Stimulated activated CD8-positive, alpha-beta memory T cell treated with anti-CD3 and anti-CD28 coated beads, Interleukin-4, amount 100 ng/mL, for 24 hours (primary cell): ENCODE data around the gene ZBTB7A.
A peak's percentile ranks its signal among the peaks of the same experiment; 100 is the strongest.
"Not testable (repeated sequence)": the region's sequence is repeated elsewhere in the genome, so short reads cannot be mapped to it uniquely, and the experiment has no call there.

Experiments
- DNase-seq: peaks from one replicate; pipeline ENCODE4 v3.0.0-alpha.2; 2020; ENCODE audit warnings: low read depth

Gene ZBTB7A

DNA sequence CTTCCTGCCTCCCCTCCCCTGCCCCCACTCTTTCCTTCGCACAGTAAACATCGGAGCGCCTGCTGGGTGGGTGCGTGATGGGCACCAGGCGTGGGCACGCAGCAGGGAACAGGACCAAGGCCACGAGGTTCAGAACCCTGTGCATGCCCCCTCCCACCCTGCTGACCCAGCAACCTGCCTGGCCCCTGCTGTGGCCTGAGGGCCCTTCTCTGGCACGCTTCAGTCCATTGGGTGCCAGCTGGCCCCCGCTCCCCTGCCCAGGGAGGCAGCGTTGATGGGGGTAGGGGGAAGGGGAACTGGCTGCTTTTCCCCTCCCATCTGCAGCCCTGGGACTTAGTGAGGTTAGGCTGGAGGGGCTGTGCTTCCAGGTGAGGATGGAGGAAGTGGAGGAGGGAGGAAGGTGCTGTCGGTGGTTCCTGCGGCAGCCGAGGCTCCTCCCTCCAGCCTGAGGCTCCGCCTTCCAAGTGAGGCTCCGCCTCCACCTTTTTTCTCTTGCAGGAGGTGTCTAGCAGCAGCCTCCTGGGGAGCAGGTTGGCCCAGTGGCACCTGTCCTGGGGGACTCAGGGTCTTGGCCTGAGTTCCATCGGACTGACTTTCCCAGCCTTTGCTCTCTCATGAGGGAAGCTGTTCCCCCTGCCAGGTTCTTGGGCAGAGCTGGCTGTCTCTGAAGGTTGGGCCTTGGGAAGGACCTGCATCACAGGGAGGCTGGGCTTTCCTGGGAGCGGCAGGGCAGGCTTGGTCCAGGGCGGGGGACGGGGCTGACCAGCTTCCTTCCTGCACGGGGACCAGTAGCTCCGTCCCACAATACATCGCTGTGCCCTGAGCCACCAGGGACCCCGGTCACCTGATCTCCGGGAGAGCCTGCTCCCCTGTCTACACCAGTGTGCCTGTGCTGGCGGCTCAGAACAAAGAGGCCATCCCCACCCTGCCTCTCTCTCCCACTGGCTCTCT lies 51.9 kb downstream of the ZBTB7A start:
- peak; percentile 31 for DNase-seq

DNA sequence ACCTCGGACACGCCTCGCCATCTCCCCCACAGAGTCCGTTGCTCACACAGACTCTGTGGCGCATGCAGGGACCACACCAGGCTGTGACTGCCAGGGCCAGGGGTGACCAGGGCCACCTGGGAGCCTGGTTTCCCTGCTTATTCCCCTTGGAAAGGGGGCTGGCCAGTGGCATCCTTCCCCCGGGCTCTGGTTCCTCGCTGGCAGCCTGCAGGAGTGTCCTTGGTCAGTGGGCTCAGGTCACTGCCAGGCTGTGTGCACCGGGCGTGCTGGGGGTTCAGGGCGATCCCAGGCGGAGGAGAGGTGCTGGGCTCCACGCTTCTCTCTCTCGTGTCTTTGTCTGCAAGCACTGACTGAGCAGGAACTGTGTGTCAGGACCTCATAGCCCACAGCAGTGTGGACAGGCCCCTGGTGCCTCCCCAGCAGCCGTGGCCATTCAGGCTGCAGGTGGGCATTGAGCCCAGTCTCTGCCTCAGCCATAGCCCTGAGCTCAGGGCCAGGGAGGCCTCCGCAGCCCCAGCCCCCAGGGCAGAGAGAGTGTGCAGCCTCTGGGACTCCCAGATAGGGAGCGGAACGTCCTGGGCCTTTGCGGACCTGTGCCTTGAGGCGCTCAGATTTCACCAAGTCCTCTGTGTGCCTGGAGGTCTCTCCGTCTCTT lies 52.7 kb downstream of the ZBTB7A start:
- DNase-seq = no peak

- DNase-seq = no peak
Measured at GRCh38 chr19:4012975-4013634, 53.6 kb downstream of the ZBTB7A start.

DNA sequence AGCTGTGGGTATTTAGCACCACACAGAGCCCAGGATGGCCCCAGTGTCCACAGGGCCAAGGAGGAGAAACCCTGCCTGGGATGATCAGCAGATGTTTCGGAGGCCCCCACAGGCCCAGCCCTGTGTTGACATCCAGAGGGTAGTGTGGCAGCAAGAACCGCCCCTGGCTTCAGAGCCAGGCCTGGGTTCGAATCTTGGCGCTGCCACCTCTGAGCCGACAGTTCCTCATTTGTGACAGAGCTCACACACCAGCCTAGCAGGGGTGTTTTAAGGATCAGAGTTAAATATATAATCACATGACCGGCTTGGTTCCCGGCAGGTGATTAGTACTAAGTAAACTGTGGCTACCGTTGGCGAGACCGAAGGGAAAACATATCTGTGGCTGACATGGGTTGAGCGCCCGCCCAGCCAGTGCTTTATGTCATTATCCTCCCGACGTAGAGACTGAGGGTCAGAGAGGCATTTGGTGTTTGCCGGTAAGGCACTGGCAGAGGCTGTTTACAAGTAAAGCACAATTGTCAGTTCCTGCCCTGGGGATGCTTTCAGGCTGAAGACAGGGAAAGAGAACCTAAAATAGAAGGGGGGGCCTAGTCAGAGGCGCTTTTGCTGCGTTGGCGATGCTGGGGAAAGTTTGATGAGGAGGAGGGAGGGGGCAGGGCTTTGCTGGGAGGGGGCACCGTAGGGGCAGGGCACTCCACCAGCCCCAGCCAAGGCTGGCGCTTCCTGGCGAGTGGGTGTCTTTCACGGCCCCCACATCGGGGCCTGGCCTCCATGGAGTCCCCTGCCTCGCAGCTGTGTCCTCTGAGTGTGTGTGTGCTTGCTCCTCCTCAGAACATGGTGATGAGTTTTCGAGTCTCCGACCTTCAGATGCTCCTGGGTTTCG lies 54.4 kb downstream of the ZBTB7A start:
- no peak for DNase-seq

- not testable (repeated sequence) for DNase-seq
Measured at GRCh38 chr19:4011430-4011829, 55.3 kb downstream of the ZBTB7A start.

DNA sequence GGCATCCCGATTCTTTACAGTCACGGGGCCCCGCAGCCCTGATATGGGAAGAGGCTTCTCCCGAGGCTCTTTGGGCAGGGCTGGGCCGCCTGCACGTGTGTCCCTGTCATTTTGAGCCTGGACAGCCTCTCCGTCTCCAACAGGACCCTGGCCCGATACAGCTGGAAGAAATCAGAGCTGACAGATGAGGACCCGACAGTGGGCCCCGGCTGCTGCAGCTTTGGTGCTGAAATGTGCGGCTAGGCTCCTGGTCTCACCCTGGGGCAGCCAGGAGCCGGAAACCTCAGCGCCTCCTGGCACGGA lies 55.9 kb downstream of the ZBTB7A start:
- DNase-seq = no peak

DNA sequence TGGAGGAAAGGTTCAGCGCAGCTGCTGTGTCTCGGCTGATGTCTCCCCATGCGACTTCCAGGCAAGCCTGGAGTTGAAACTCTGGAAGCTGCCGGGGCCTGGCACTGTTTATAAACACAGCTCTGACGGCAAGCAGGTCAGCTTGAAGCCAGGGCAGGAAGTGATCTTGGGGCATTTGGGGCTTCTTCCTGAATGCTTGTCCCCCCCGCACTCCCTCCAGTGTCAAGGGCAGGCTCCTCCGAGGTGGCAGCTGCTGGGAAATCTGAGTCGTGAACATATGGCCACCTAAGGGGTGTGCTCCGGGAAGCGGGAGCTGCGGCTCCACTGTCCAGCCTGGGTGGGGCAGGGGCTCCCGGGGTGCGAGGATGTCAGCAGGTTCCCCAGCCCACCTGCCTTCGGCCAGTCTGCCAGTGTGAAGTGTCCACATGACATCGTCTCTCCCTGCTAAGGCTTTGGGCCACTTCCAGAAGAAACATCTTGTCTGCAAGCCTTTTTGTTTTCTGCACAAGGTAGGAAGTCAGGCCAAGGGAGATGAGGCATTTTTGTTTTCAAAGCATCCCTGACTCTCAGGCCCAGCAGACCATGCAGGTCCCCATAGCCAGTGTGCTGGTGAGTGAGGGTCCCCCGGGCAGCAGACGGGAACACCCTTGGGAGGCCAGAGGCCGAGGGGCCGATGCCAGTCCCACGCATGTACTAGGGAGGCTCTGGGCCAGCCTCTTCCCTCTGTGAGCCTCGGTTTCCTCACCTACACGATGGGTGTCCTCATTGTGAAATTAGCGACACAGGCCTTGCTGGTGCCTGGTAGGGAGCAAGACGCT lies 56.5 kb downstream of the ZBTB7A start:
- DNase-seq = no peak

- no peak for DNase-seq
Measured at GRCh38 chr19:4007836-4008539, 58.7 kb downstream of the ZBTB7A start.

GRCh38 chr19:4007021-4007835 lies 59.5 kb downstream of the ZBTB7A start, which contains the start of gene PIAS4:
PIAS4 (plus strand) TSS chr19:4007736; CDS start chr19:4007761, 25 bp downstream.
- DNase-seq = peak; percentile 94

DNA sequence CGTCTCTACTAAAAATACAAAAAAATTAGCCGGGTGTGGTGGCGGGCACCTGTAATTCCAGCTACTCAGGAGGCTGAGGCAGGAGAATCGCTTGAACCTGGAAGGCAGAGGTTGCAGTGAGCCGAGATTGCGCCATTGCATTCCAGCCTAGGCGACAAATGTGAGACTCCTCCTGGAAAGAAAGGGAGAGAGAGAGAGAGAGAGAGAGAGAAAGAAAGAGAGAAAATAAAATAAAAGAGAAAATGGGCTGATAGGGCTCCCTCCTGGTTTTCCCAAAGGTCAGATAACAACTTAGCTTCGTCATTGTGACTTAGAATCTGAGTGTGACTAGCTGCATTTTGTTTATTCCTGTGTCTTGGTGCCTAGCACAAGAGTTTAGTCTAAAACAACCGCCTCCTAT lies 61.3 kb downstream of the ZBTB7A start:
- DNase-seq = not testable (repeated sequence)

DNA sequence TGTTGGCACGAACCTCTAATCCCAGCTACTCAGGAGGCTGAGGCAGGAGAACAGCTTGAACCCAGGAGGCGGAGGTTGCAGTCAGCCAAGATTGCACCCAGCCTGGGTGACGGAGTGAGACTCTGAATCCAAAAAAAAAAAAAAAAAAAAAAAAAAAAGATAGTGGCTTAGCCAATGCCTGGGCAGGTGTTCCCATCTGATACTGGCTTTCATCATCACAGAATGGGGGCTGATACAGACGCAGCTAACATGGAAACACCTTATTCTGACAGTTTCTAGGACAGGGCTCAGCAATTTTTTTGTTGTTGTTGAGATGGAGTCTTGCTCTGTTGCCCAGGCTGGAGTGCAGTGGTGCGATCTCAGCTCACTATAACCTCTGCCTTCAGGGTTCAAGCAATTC lies 65.9 kb downstream of the ZBTB7A start:
- DNase-seq = not testable (repeated sequence)

DNA sequence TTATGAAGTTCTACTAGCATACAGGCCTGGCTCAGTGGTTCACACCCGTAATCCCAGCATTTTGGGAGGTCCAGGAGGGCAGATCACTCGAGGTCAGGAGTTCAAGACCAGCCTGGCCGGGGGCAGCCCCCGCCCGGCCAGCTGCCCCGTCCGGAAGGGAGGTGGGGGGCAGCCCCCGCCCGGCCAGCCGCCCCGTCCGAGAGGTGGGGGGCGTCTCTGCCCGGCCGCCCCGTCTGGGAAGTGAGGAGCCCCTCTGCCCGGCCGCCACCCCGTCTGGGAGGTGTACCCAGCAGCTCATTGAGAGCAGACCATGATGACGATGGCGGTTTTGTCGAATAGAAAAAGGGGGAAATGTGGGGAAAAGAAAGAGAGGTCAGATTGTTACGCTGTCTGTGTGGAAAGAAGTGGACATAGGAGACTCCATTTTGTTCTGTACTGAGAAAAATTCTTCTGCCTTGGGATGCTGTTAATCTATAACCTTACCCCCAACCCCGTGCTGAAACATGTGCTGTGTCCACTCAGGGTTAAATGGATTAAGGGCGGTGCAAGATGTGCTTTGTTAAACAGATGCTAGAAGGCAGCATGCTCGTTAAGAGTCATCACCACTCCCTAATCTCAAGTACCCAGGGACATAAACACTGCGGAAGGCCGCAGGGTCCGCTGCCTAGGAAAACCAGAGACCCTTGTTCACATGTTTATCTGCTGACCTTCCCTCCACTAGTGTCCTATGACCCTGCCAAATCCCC lies 67.9 kb downstream of the ZBTB7A start:
- DNase-seq = not testable (repeated sequence)

GRCh38 chr19:3995607-3996006 lies 71.1 kb downstream of the ZBTB7A start:
- no peak for DNase-seq
